H9 (cell line): ENCODE results near the gene SRPK3. TPM values are rescaled to one million over a fixed set of nuclear protein-coding genes. Genes with fewer than 3 reads are reported as not detected.

Experiments
- DNase-seq: peaks from one replicate; pipeline ENCODE4 v3.0.0-alpha.2; 2017
- H2AFZ ChIP-seq: one replicate; pipeline ENCODE4 v1.6.1; 2013; ENCODE audit warnings: mild to moderate bottlenecking, low read length, control low read depth, moderate library complexity
- H2AK5ac ChIP-seq: 2 replicates; pipeline ENCODE4 v1.6.1; 2013; ENCODE audit warnings: low read length, control low read depth, mixed read lengths; ENCODE audit not compliant: insufficient read length
- H2BK120ac ChIP-seq: one replicate; pipeline ENCODE4 v1.6.1; 2013; ENCODE audit warnings: low read depth, mild to moderate bottlenecking, low read length, control low read depth, inconsistent platforms; ENCODE audit not compliant: poor library complexity, severe bottlenecking
- H2BK12ac ChIP-seq: 2 replicates; pipeline ENCODE4 v1.6.1; 2013; ENCODE audit warnings: low read length, control low read depth, mixed read lengths, low read depth; ENCODE audit not compliant: insufficient read length
- H2BK15ac ChIP-seq: 2 replicates; pipeline ENCODE4 v1.6.1; 2013; ENCODE audit warnings: low read depth, low read length, control low read depth
- H2BK20ac ChIP-seq: one replicate; pipeline ENCODE4 v1.6.1; 2013; ENCODE audit warnings: low read depth, mild to moderate bottlenecking, low read length, control low read depth, inconsistent platforms; ENCODE audit not compliant: poor library complexity, severe bottlenecking
- H2BK5ac ChIP-seq: 2 replicates; pipeline ENCODE4 v1.6.1; 2013; ENCODE audit warnings: low read length, control low read depth, mixed read lengths; ENCODE audit not compliant: insufficient read length
- H3K14ac ChIP-seq: 2 replicates; pipeline ENCODE4 v1.6.1; 2013; ENCODE audit warnings: low read length, control low read depth; ENCODE audit not compliant: insufficient read depth
- H3K18ac ChIP-seq: 2 replicates; pipeline ENCODE4 v1.6.1; 2013; ENCODE audit warnings: low read depth, mild to moderate bottlenecking, mixed read lengths, low read length, control low read depth; ENCODE audit not compliant: insufficient read length
- H3K23ac ChIP-seq: 2 replicates; pipeline ENCODE4 v1.6.1; 2013; ENCODE audit warnings: low read length, control low read depth, mixed read lengths, low read depth; ENCODE audit not compliant: insufficient read length
- H3K23me2 ChIP-seq: 2 replicates; pipeline ENCODE4 v1.6.1; 2013; ENCODE audit warnings: low read depth, mild to moderate bottlenecking, mixed read lengths, low read length, control low read depth; ENCODE audit not compliant: insufficient read length, poor library complexity, severe bottlenecking
- H3K27ac ChIP-seq: 2 replicates; pipeline ENCODE4 v1.5.1; 2013; ENCODE audit warnings: low read length, control low read depth, mixed read lengths, low read depth; ENCODE audit not compliant: insufficient read length
- H3K27me3 ChIP-seq: 2 replicates; pipeline ENCODE4 v1.6.1; 2013; ENCODE audit warnings: low read length, control low read depth, inconsistent platforms; ENCODE audit not compliant: insufficient read depth
- H3K4ac ChIP-seq: 2 replicates; pipeline ENCODE4 v1.6.1; 2013; ENCODE audit warnings: low read depth, mild to moderate bottlenecking, control low read depth, inconsistent platforms, low read length, moderate library complexity
- H3K4me1 ChIP-seq: 2 replicates; pipeline ENCODE4 v1.6.1; 2013; ENCODE audit warnings: low read length, control low read depth, inconsistent platforms; ENCODE audit not compliant: insufficient read depth
- H3K4me2 ChIP-seq: 2 replicates; pipeline ENCODE4 v1.6.1; 2013; ENCODE audit warnings: low read length, control low read depth, mixed read lengths; ENCODE audit not compliant: insufficient read length, insufficient read depth
- H3K56ac ChIP-seq: 2 replicates; pipeline ENCODE4 v1.6.1; 2013; ENCODE audit warnings: low read depth, mild to moderate bottlenecking, mixed read lengths, low read length, control low read depth; ENCODE audit not compliant: insufficient read length
- H3K79me1 ChIP-seq: 2 replicates; pipeline ENCODE4 v1.6.1; 2013; ENCODE audit warnings: low read depth, mild to moderate bottlenecking, moderate library complexity, low read length, control low read depth, inconsistent platforms; ENCODE audit not compliant: insufficient read depth, poor library complexity, severe bottlenecking
- H3K79me2 ChIP-seq: 2 replicates; pipeline ENCODE4 v1.6.1; 2013; ENCODE audit warnings: low read length, control low read depth, inconsistent platforms; ENCODE audit not compliant: insufficient read depth
- H3K9ac ChIP-seq: 2 replicates; pipeline ENCODE4 v1.6.1; 2013; ENCODE audit warnings: low read length, control low read depth, mixed read lengths; ENCODE audit not compliant: insufficient read length; ENCODE audit errors: extremely low read depth
- H3K9me3 ChIP-seq: one replicate; pipeline ENCODE4 v1.6.1; 2013; ENCODE audit warnings: low read depth, low read length, inconsistent platforms; ENCODE audit not compliant: control insufficient read depth
- H3T11ph ChIP-seq: one replicate; pipeline ENCODE4 v1.6.1; 2013; ENCODE audit warnings: mild to moderate bottlenecking, low read length, control low read depth, inconsistent platforms
- H4K20me1 ChIP-seq: one replicate; pipeline ENCODE4 v1.6.1; 2013; ENCODE audit not compliant: control insufficient read depth, insufficient read length, insufficient read depth
- H4K5ac ChIP-seq: 2 replicates; pipeline ENCODE4 v1.6.1; 2013; ENCODE audit warnings: low read depth, mild to moderate bottlenecking, mixed read lengths, low read length, control low read depth; ENCODE audit not compliant: insufficient read length
- H4K8ac ChIP-seq: replicated peaks from 2 replicates; pipeline ENCODE4 v1.6.1; 2013; ENCODE audit warnings: low read length, control low read depth, mixed read lengths, low read depth; ENCODE audit not compliant: insufficient read length
- H4K91ac ChIP-seq: 2 replicates; pipeline ENCODE4 v1.6.1; 2013; ENCODE audit warnings: low read depth, mild to moderate bottlenecking, moderate library complexity, mixed read lengths, low read length, control low read depth; ENCODE audit not compliant: insufficient read length
- H3K27ac Mint-ChIP-seq, 3 experiments: 2 replicates in 2 of 3; 3 replicates in 1 of 3; pipeline ENCODE4 v1.8.0; 2020 to 2021; ENCODE audit warnings: mixed read lengths in 3 of 3, mild to moderate bottlenecking in 1 of 3, moderate library complexity in 1 of 3
- H3K27me3 Mint-ChIP-seq: 2 replicates; pipeline ENCODE4 v1.8.0; 2021; ENCODE audit warnings: low read depth, mild to moderate bottlenecking, moderate library complexity, mixed read lengths
- H3K36me3 Mint-ChIP-seq, 3 experiments: 2 replicates in 2 of 3; 3 replicates in 1 of 3; pipeline ENCODE4 v1.8.0; 2020 to 2021; ENCODE audit warnings: low read depth in 3 of 3, mixed read lengths in 3 of 3; ENCODE audit not compliant: insufficient read depth in 1 of 3
- H3K4me1 Mint-ChIP-seq, 2 experiments: 2 replicates each; pipeline ENCODE4 v1.8.0; 2020; ENCODE audit warnings: mixed read lengths in 2 of 2
- H3K4me3 Mint-ChIP-seq, 2 experiments: 2 replicates in 1 of 2; 3 replicates in 1 of 2; pipeline ENCODE4 v1.8.0; 2020 to 2021; ENCODE audit warnings: mild to moderate bottlenecking in 2 of 2, mixed read lengths in 2 of 2, moderate library complexity in 1 of 2
- H3K9me3 Mint-ChIP-seq, 2 experiments: 2 replicates in 1 of 2; 3 replicates in 1 of 2; pipeline ENCODE4 v1.8.0; 2020; ENCODE audit warnings: mild to moderate bottlenecking in 2 of 2, mixed read lengths in 2 of 2, moderate library complexity in 1 of 2
- CTCF ChIP-seq: fragments of 200-600 bp; sonication (generic); conservative IDR thresholded peaks from 3 replicates; pipeline ENCODE4 v1.8.0; 2021; ENCODE audit warnings: antibody characterized with exemption, mild to moderate bottlenecking
- WGBS: extraction: QIAGEN DNeasy Blood & Tissue Kit; methylation state at CpG from one replicate; pipeline ENCODE4 v1.1.7; 2013; ENCODE audit warnings: missing lambda C conversion rate, low lambda C conversion rate, mixed read lengths; ENCODE audit not compliant: insufficient read length; ENCODE audit errors: extremely low coverage; 5-methylcytosine and 5-hydroxymethylcytosine counted together
- total RNA-seq: library from RNA; stranded (reverse); gene quantifications from 2 replicates; pipeline ENCODE4 v1.2.1, GENCODE V29; 2021

The SRPK3 gene
- total RNA-seq, 1 experiment from 2014 or later: not detected

GRCh38 chrX:153731117-153731844, 49.6 kb upstream of the SRPK3 start:
- Histone ChIP-seq H3K4ac (no peak overlapping the region), H2BK5ac (no peak overlapping the region), H2BK120ac (no peak overlapping the region), H2BK20ac (no peak overlapping the region), H3K56ac (no peak overlapping the region), H2BK12ac (no peak overlapping the region), H2AFZ (no peak overlapping the region), H3T11ph (no peak overlapping the region), H2AK5ac (no peak overlapping the region), H3K79me1 (no peaks in the 10 kb centered on the region), H2BK15ac (no peak overlapping the region), H3K4me1 (no peaks in the 10 kb centered on the region), H3K27ac (no peak overlapping the region), H4K91ac (no peak overlapping the region), H3K9ac (no peak overlapping the region), H3K79me2 (no peaks in the 10 kb centered on the region), H3K9me3 (peaks cover 49% of the 10 kb centered on the region), H3K27me3 (no peaks in the 10 kb centered on the region), H4K8ac (no peak overlapping the region), H4K5ac (no peak overlapping the region), H4K20me1 (no peaks in the 10 kb centered on the region), H3K23me2 (no peaks in the 10 kb centered on the region), H3K18ac (no peak overlapping the region), H3K4me2 (no peak overlapping the region), H3K23ac (no peak overlapping the region), H3K14ac (no peak overlapping the region)
- peaks cover 17 to 19% of the 10 kb centered on the region in 2 experiments for H3K4me1 Mint-ChIP-seq
- H3K27ac Mint-ChIP-seq: no peak overlapping the region
- TF ChIP-seq CTCF: no peak
- no peak overlapping the region for H3K4me3 Mint-ChIP-seq
- no peak for DNase-seq
- no CpG with 5 or more reads among the region's 6 CpGs for WGBS
- H3K9me3 Mint-ChIP-seq: peaks cover 73 to 82% of the 10 kb centered on the region in 2 experiments
- peaks cover 10 to 38% (median 37%) of the 10 kb centered on the region in 3 experiments for H3K36me3 Mint-ChIP-seq
- H3K27me3 Mint-ChIP-seq: no peaks in the 10 kb centered on the region; the same call in 1 of the 2 replicates
